ENCODE measurements around the gene PERM1. TPM values are rescaled to one million over a fixed set of nuclear protein-coding genes. Genes with fewer than 3 reads are reported as not detected.

Gene PERM1
- total and polyA plus RNA-seq, 2 of the 13 experiments (the other 11 are each of a cell fraction or from before 2014, with no cell fraction given) = 0.04 to 0.29 TPM

GRCh38 chr1:995665-996633 is 14.1 kb upstream of the PERM1 start (continued):
- TF ChIP-seq UBTF (CRISPR knock-in tag; IDR thresholded peaks at IDR 0.05) (peak; percentile 53; the same call in 1 of the 2 replicates), POLR2G (IDR thresholded peaks at IDR 0.05; ENCODE audit: low read depth, low read length) (no peak), THRA (CRISPR knock-in tag; IDR thresholded peaks at IDR 0.05; ENCODE audit: borderline replicate concordance) (no peak), KDM2A (CRISPR knock-in tag; IDR thresholded peaks at IDR 0.05; ENCODE audit: borderline replicate concordance, low read depth) (no peak), MAZ (IDR thresholded peaks at IDR 0.05; ENCODE audit: borderline replicate concordance, low read depth, low read length) (no peak), MAZ (CRISPR knock-in tag; IDR thresholded peaks at IDR 0.05; ENCODE audit: low read depth) (no peak), MED1 (CRISPR knock-in tag; IDR thresholded peaks at IDR 0.05) (peak; percentile 46; the same call in 1 of the 2 replicates), NFKBIZ (CRISPR knock-in tag; IDR thresholded peaks at IDR 0.05) (no peak), TBX2 (CRISPR knock-in tag; IDR thresholded peaks at IDR 0.05; ENCODE audit: borderline replicate concordance) (peak; percentile 35; the same call in 1 of the 2 replicates), ZFP36 (IDR thresholded peaks at IDR 0.05; ENCODE audit: borderline replicate concordance, low read depth, low read length, partially characterized antibody) (no peak), NCOA2 (CRISPR knock-in tag; IDR thresholded peaks at IDR 0.05) (peak; percentile 38; the same call in 1 of the 2 replicates), ZNF138 (CRISPR knock-in tag; IDR thresholded peaks at IDR 0.05; ENCODE audit: low read depth) (no peak), MED13 (CRISPR knock-in tag; IDR thresholded peaks at IDR 0.05) (no peak), ZMAT3 (CRISPR knock-in tag; conservative IDR thresholded peaks at IDR 0.05) (no peak), SKI (IDR thresholded peaks at IDR 0.05; ENCODE audit: partially characterized antibody) (peak; percentile 78), ZNF747 (CRISPR knock-in tag; IDR thresholded peaks at IDR 0.05; ENCODE audit: borderline replicate concordance) (no peak), TP53 (CRISPR knock-in tag; conservative IDR thresholded peaks at IDR 0.05) (no peak), BCL6 (CRISPR knock-in tag; IDR thresholded peaks at IDR 0.05) (peak; percentile 23; the same call in 1 of the 2 replicates), EZH2 (conservative IDR thresholded peaks at IDR 0.05; ENCODE audit: low read depth, low read length) (no peak), DNMT1 (CRISPR knock-in tag; IDR thresholded peaks at IDR 0.05) (no peak), DPF2 (CRISPR knock-in tag; IDR thresholded peaks at IDR 0.05; ENCODE audit: borderline replicate concordance, low read depth) (0 out of 2 replicates have a peak, but pooled peaks have one; percentile 20), ZNF7 (CRISPR knock-in tag; IDR thresholded peaks at IDR 0.05) (no peak), ZBTB37 (CRISPR knock-in tag; IDR thresholded peaks at IDR 0.05) (no peak), PHF5A (CRISPR knock-in tag; IDR thresholded peaks at IDR 0.05; ENCODE audit: low read depth, unreplicated experiment) (no peak), ZBTB7A (CRISPR knock-in tag; IDR thresholded peaks at IDR 0.05) (peak; percentile 20; the same call in 1 of the 2 replicates), ZKSCAN1 (IDR thresholded peaks at IDR 0.05; ENCODE audit: low read length) (no peak)
